OCI-M1 (cell line): ENCODE measurements around the gene CD300E.
"Not testable (repeated sequence)": the region's sequence is repeated elsewhere in the genome, so short reads cannot be mapped to it uniquely, and the experiment has no call there.

Source experiments
- DNase-seq: peaks from one replicate; lab custom pipeline; 2025; lab: John Stamatoyannopoulos, UW

The CD300E gene

DNA sequence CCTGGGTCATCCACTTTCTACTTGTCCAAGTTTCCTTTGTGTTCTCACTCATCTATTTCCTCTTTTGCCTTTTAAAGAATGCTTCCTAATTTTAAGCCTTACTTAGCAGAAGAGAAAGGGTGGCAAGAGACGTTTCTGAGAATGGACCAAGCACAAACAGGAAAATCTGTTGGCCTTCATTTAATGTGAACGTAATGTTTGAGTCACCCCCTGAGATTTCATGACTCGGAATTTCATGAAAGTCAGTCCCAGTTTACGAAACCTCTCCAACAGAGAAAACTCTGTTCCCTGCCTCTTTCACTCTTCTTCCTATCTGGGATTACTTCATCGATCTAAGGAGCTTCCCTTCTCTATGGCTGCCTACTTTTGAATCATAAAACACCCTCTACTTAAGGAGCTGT is at the start of gene CD300E:
TSS of gene CD300E (minus strand) at position 46 of the 401 bp plus-strand sequence. CDS start 117 bp downstream, outside the sequence.
- no peak for DNase-seq

DNA sequence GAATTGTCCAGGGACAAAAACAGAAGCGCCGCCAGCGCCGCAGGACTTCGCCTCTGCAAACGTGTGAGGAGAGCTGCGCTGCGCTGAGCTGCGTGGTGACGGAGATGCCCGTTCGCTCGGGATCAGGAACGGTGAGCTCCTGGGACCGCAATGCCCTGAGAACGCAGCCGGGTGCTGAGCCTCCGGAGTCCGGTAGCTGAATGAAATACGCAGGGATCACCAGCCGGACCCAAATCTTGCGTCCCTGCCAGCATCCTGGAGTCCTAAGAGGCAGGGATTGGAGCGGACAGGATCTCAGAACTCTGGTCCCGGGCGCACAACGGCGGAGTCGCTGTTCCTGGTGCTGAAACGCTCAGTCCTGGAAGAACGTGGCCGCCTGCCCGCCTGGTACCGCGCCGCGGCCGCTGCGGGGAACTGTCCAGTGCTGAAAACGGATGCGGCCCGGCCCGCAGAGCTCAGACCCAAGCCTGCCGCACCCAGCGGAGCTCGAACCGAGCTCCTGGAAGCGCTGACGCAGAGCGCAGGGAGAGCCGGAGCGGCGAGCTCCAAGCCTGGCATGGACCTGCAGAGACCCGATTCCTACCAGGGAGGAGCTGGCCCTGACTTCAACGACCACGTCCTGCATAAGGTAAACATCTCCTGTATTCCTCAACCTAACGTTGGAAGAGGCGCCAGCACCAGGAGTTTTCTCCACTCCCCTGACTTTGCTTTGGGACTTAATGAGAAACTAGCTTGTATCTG is 47.7 kb upstream of the CD300E start:
- peak; percentile 30 for DNase-seq

DNA sequence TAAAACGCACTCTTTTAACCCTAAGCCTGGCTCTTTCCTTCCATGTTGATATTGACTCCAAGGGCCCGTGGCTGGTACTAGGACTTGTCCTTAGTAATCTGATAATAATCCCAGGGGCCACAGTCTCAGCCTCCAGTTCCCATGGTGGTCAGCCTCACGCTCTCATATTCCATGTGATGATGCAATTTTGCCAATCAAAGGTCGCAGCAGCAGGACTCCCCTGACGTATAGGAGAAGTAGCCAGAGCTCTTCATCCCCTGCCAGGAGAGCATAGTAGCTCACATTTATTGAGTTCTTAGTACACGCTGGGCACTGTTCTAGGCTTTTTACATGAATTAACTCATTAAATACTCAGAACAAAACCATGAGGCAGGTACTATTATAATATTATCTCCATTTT is 46.8 kb upstream of the CD300E start:
- DNase-seq, result no peak

- no peak for DNase-seq
Observed at GRCh38 chr17:74663561-74663960, 40.0 kb upstream of the CD300E start.

DNA sequence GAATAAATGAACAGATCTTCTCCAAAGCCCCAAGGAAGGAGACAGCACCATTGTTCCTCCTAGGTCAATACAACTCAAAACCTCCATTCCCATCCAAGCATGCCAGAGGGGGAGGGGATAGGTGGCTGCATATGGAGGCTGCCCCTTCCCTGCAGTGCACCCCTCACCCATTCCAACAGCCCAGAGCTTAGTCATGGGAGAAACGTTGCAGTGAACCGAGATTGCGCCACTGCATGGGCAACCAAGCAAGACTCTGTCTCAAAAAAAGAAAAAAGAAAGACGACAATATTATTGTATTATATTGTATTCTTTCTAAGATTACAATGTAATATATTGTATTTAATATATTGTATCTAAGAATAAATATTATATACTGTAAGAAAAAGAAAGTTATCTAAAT is 36.4 kb upstream of the CD300E start:
- DNase-seq, result no peak

DNA sequence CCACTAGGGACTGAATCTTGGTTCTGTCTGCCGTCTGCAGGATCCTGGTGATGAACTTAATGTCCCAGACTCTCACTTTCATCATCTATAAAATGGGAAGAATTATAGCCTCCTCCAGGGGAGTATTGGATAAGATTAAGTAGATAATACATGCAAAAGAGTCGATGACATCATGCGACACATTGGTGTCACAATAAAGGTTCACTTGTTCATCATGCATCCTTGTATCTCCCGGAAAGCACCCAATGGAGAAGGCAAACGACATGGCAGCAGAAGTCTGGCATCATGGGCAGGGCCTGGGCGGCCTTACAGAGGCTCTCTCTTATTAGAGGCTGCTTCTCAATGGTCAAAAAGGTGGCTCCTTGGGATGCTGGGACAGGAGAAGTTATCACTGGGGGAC is 35.1 kb upstream of the CD300E start:
- no peak for DNase-seq

- no peak for DNase-seq
Observed at GRCh38 chr17:74654742-74655141, 31.2 kb upstream of the CD300E start.

DNA sequence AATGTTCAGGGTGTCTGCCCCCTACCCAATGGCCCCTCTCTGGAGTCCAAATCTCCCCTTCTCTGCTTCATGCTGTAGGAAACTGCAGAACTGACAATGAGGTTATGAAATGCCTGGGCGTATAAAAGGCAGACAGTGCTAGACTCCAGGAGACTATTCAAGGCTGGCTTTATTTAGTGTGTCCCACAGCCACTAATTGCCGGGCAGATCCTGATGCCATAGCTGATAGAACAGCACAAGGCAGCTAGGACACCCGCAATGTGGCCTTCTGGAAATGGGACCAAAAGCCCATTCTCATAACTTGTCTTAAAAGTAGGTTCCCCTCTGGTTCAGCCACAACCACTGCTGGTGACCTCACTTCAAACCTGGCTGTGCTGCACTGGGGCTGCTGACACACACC is 28.5 kb upstream of the CD300E start:
- DNase-seq, result no peak

GRCh38 chr17:74649909-74650308 is 26.4 kb upstream of the CD300E start:
- DNase-seq, result no peak

GRCh38 chr17:74647871-74648672 is 24.5 kb upstream of the CD300E start:
- no peak for DNase-seq

- peak; percentile 28 for DNase-seq
Observed at GRCh38 chr17:74646231-74646630, 22.7 kb upstream of the CD300E start.

GRCh38 chr17:74645010-74645409 is 21.5 kb upstream of the CD300E start:
- no peak for DNase-seq

DNA sequence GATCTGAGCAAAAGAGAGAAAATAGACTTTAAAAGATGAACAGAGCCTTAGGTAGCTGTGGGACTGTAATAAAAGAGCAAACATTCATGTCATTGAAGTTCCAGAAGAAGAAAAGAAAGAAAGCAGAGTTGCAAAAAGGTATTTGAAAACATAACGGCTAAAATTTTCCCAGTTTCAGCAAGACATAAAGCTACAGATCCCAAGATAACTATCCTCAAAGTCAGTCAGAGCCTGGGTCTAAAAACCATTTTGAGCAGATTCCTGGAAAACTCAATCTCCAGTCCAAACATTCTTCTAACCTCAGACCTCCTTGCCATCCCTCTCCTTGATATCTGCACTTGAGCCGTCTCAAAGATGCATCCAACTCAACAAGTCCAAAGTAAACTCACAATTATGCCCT is 20.9 kb upstream of the CD300E start:
- DNase-seq, result no peak

GRCh38 chr17:74643826-74644225 is 20.3 kb upstream of the CD300E start:
- no peak for DNase-seq

DNA sequence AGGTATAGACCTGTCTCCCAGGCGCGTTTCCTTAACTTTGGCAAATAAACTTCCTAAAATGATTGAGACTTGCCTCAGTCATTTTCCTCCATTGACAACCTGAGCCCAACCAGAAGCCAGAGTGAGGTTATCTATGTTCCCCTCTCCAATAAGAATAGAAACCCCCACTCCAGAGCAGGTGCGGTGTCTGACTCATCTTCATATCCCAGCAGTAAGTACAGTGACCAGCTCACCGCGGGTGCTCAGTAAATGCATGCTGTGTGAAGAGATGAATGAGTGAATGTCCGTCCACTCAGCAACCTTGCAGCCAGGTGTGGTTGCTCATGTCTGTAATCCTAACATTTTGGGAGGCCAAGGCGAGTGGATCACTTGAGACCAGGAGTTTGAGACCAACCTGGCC is 19.5 kb upstream of the CD300E start:
- no peak for DNase-seq

DNA sequence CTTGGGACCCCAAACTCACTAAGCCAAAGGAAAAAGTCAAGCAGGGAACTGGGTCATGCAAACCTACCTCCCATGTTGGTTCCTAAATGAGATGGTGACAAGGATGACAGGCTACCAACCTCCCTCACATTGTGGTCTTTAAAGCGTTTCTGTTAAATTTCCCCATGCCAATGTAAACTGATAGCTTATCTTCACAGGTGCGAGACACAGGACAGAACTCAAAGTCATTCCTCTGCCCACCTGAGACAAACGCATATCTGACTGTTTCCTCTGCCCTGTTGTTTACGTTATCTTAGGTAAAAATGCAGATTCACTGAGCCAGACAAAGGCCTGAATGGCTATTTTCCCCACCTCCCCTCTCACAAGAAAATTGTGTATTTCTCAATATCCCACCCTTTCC is 19.0 kb upstream of the CD300E start:
- DNase-seq, result no peak

- no peak for DNase-seq
Observed at GRCh38 chr17:74641958-74642298, 18.4 kb upstream of the CD300E start.

- DNase-seq, result no peak
Observed at GRCh38 chr17:74641224-74641957, 17.9 kb upstream of the CD300E start.

GRCh38 chr17:74639704-74640151 is 16.2 kb upstream of the CD300E start:
- peak; percentile 25 for DNase-seq

DNA sequence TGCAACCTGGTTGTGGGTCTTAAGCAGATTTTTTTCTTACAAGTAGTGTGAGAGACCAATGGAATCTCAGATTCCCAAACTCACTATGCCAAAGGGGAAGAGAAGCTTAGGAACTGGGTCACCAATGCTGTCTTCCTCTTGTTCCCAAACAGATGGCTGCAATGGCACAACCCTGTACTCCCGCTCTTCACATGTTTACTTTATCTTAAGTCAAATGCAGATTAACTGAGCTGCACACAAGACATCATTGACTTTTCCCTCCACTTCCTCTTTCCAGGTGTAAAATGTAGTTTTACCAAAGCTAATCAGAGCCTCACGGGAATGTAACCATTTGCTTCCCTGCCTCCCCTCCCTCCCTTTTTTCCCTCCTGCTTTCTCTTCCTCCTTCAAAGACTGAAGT is 14.4 kb upstream of the CD300E start:
- no peak for DNase-seq

- no peak for DNase-seq
Observed at GRCh38 chr17:74637265-74637664, 13.7 kb upstream of the CD300E start.

- not testable (repeated sequence) for DNase-seq
Observed at GRCh38 chr17:74636541-74637085, 13.1 kb upstream of the CD300E start.
